A549 (cell line): ENCODE results near the gene STARD13.

Experiments used
- BHLHE40 ChIP-seq: IDR thresholded peaks from 2 replicates; pipeline ENCODE4 v1.6.1; 2012; ENCODE audit warnings: low read depth, low read length, inconsistent platforms
- CHD2 ChIP-seq: fragments of 150-350 bp; IDR thresholded peaks from 2 replicates; pipeline ENCODE4 v1.6.1; 2014; ENCODE audit warnings: low read length; ENCODE audit not compliant: partially characterized antibody
- CTCF ChIP-seq: fragments of >200 bp; sonication (Bioruptor Twin); formaldehyde crosslinking; IDR thresholded peaks from 3 replicates; pipeline ENCODE4 v1.5.1; 2016
- EP300 ChIP-seq, 2 experiments: fragments of >200 bp; sonication (Bioruptor Twin); formaldehyde crosslinking; IDR thresholded peaks; 2 replicates in 1 of 2; 3 replicates in 1 of 2; pipeline ENCODE4 v1.6.1; 2016 to 2017
- ESRRA ChIP-seq: fragments of 150-350 bp; IDR thresholded peaks from 2 replicates; pipeline ENCODE4 v1.6.1; 2014; ENCODE audit warnings: mild to moderate bottlenecking, low read length, borderline replicate concordance
- JUNB ChIP-seq: fragments of >200 bp; sonication (Bioruptor Twin); formaldehyde crosslinking; IDR thresholded peaks from 2 replicates; pipeline ENCODE4 v1.6.1; 2016
- KDM5A ChIP-seq: fragments of 200-600 bp; sonication (generic); IDR thresholded peaks from 2 replicates; pipeline ENCODE4 v1.6.1; 2016; ENCODE audit warnings: antibody characterized with exemption, mild to moderate bottlenecking
- MAX ChIP-seq: IDR thresholded peaks from 2 replicates; pipeline ENCODE4 v1.6.1; 2012
- POLR2A ChIP-seq: IDR thresholded peaks from 2 replicates; pipeline ENCODE4 v1.6.1; 2012; ENCODE audit warnings: mild to moderate bottlenecking, low read length
- RAD21 ChIP-seq, 2 experiments: fragments of >200 bp in 1 of 2; sonication (Bioruptor Twin) in 1 of 2; formaldehyde crosslinking in 1 of 2; IDR thresholded peaks in 1 of 2; conservative IDR thresholded peaks in 1 of 2; 2 replicates in 1 of 2; 3 replicates in 1 of 2; pipeline ENCODE4 v1.6.1; 2012 to 2018; ENCODE audit warnings: inconsistent platforms in 1 of 2
- RCOR1 ChIP-seq: fragments of 150-350 bp; IDR thresholded peaks from 2 replicates; pipeline ENCODE4 v1.6.1; 2014; ENCODE audit warnings: antibody characterized with exemption, low read length, low read depth
- SMC3 ChIP-seq: fragments of >200 bp; sonication (Bioruptor Twin); formaldehyde crosslinking; IDR thresholded peaks from 3 replicates; pipeline ENCODE4 v1.6.1; 2018; ENCODE audit warnings: inconsistent platforms

DNA sequence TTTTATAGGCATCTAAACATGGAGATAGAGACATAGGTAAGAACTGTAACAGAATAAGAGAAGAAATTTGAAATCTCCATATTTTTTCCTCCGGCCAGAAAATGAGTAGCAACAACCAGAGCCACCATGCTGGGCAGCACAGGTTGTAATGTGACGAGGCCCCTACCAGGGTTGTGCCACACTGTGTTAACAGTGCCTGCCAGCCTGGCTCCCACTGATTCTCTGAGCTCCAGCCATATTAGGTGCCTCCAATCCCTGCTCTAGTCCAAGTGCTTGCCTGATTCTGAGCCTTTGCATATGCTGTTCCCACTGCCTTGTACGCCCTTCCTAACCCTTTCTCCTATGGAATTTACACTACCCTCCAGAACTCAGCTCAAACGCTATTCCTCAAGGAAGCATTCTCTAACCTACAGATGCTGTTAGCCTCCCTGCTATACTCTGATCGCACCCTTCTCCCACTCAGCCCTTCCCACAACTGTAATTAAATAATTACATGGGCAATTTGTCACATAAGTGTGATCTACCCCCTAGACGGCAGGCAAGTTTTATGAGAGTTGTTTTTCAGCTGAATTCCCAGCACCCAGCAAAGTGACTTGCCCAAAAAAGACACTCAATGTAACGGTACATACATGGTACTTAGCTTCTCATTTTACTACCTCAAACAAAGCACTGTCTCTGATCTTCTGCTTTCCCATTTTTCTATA, 37.6 kb upstream of the STARD13 start:
- TF ChIP-seq ESRRA (no peak), CTCF (no peak), SMC3 (no peak), BHLHE40 (no peak), KDM5A (no peak), EP300 (IDR thresholded peaks at IDR 0.05) (no peak), RAD21 (conservative IDR thresholded peaks at IDR 0.05 in 1 of 2, IDR thresholded peaks at IDR 0.05 in 1 of 2) (no peak), POLR2A (no peak), CHD2 (no peak), JUNB (no peak), MAX (no peak), RCOR1 (no peak)
